MCF 10A (cell line): ENCODE measurements around the gene SLC6A7. TPM values are rescaled to one million over a fixed set of nuclear protein-coding genes. Genes with fewer than 3 reads are reported as not detected.
A peak's percentile ranks its signal among the peaks of the same experiment; 100 is the strongest.

Experiments
- BruUV-seq: library from RNA; stranded (reverse); fragments of 400-500 nt; replicated peaks from 2 replicates; lab custom pipeline; 2021; lab: Mats Ljungman, UMichigan
- CTCF ChIA-PET: fragments of 300-600 bp; sonication (Branson Sonifier 250); formaldehyde crosslinking; extraction: SDS; loops from one replicate; lab custom pipeline; 2021; ENCODE audit warnings: antibody characterized with exemption, inconsistent platforms; lab: Yijun Ruan, JAX
- POLR2A ChIA-PET: fragments of 300-600, 350-650 bp; sonication (Branson Sonifier 250); formaldehyde crosslinking; extraction: SDS; loops from one replicate; lab custom pipeline; 2020; ENCODE audit warnings: antibody characterized with exemption, inconsistent platforms; lab: Yijun Ruan, JAX
- DNase-seq: peaks from one replicate; pipeline ENCODE4 v3.0.0-alpha.2; 2018; ENCODE audit not compliant: unreplicated experiment
- H3K27ac Mint-ChIP-seq: one replicate; pipeline ENCODE4 v1.8.0; 2022; ENCODE audit warnings: mild to moderate bottlenecking, low read depth, mixed read lengths; ENCODE audit not compliant: unreplicated experiment
- H3K27me3 Mint-ChIP-seq: one replicate; pipeline ENCODE4 v1.8.0; 2022; ENCODE audit warnings: mixed read lengths; ENCODE audit not compliant: insufficient read depth, unreplicated experiment
- H3K36me3 Mint-ChIP-seq: one replicate; pipeline ENCODE4 v1.8.0; 2022; ENCODE audit warnings: mild to moderate bottlenecking, moderate library complexity, mixed read lengths; ENCODE audit not compliant: insufficient read depth, unreplicated experiment
- H3K4me1 Mint-ChIP-seq: one replicate; pipeline ENCODE4 v1.8.0; 2022; ENCODE audit warnings: mixed read lengths; ENCODE audit not compliant: insufficient read depth, unreplicated experiment
- H3K4me3 Mint-ChIP-seq: one replicate; pipeline ENCODE4 v1.8.0; 2022; ENCODE audit warnings: mild to moderate bottlenecking, moderate library complexity, mixed read lengths; ENCODE audit not compliant: unreplicated experiment
- H3K9me3 Mint-ChIP-seq: one replicate; pipeline ENCODE4 v1.8.0; 2022; ENCODE audit warnings: mixed read lengths; ENCODE audit not compliant: unreplicated experiment
- CTCF ChIP-seq: fragments of 200-600 bp; IDR thresholded peaks from one replicate; pipeline ENCODE4 v1.8.0; 2022; ENCODE audit warnings: antibody characterized with exemption, mild to moderate bottlenecking; ENCODE audit not compliant: unreplicated experiment
- intact Hi-C: fragments of 100-400 bp; cut with micrococcal nuclease; formaldehyde crosslinking; loops from 2 replicates; pipeline ENCODE4 v1.14.1; 2022
- total RNA-seq: library from RNA; stranded (reverse); gene quantifications from 2 replicates; pipeline ENCODE4 v1.2.3, GENCODE V29; 2022

SLC6A7 gene
- total RNA-seq, 1 experiment from 2014 or later: not detected

DNA sequence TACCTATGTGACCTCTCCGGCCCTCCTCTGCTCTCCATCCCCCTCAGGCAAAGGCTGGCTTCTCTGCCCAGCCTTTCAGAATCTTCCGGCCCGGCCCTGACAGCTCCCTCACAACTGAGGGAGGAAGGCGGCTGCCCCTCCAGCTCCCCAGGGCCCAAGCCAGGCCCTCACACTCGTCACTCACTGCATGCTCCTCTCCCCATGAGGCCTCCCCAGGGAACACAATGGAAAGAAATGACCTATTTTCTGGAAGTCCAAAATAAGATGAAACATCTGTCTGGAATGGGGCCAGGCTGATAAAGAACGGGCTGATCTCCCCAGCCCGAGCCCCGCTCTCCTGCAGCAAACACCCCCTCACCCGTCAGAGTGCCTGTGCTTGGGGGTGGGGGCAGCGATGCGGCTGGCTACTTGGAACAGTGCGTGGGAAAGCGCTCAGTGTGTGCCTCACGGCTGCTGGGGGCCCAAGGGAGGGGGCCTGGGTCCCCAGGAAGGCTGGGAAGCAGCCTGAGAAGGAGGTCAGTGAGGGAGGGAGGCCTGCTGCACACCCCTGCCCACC, 45.5 kb upstream of the SLC6A7 start:
- Mint-ChIP-seq H3K4me3 (no peak overlapping the region), H3K27me3 (no peaks in the 10 kb centered on the region), H3K4me1 (peaks cover 36% of the 10 kb centered on the region), H3K36me3 (no peaks in the 10 kb centered on the region), H3K27ac (peak overlapping the region; percentile 89), H3K9me3 (no peaks in the 10 kb centered on the region)
- ChIA-PET CTCF (interaction anchor here (1.1 to 4.0 kb wide), 3 partner anchors 14 to 204 kb away, joined by 4 to 26 read pairs (median 7); no protein-coding TSS in a partner anchor), POLR2A (interaction anchor here (0.7 kb wide), 1 partner anchor 56 kb away, joined by 5 read pairs; no protein-coding TSS in a partner anchor)
- DNase-seq: no peak
- TF ChIP-seq CTCF: no peak
- intact Hi-C loops: no loop called here
- no TSS peak for BruUV-seq

DNA sequence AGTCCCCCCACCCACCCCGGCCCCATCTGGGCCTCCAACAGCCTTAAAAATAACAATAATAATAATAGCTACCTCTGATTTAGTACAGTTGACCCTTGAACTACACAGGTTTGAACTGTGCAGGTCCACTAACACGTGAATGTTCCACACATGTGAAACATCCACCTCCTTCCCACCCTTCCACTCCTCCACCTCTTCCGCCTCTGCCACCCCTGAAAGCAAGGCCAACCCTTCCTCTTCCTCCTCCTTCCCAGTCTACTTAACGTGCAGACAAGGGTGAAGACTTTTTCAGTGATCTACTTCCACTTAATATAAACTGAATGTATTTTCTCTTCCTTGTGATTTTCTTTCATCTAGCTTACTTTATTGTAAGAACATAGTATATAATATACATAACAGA, 45.0 kb upstream of the SLC6A7 start:
- Mint-ChIP-seq H3K27me3 (no peaks in the 10 kb centered on the region), H3K4me3 (no peak overlapping the region), H3K27ac (peak overlapping the region; percentile 89), H3K36me3 (no peaks in the 10 kb centered on the region), H3K4me1 (peaks cover 36% of the 10 kb centered on the region), H3K9me3 (no peaks in the 10 kb centered on the region)
- intact Hi-C loops: no loop called here
- BruUV-seq: no TSS peak
- ChIA-PET CTCF (interaction anchor here (1.0 to 4.0 kb wide), 8 partner anchors 14 to 203 kb away, joined by 3 to 26 read pairs (median 4); no protein-coding TSS in a partner anchor), POLR2A (no interaction called here)
- TF ChIP-seq CTCF: no peak
- DNase-seq: no peak

DNA sequence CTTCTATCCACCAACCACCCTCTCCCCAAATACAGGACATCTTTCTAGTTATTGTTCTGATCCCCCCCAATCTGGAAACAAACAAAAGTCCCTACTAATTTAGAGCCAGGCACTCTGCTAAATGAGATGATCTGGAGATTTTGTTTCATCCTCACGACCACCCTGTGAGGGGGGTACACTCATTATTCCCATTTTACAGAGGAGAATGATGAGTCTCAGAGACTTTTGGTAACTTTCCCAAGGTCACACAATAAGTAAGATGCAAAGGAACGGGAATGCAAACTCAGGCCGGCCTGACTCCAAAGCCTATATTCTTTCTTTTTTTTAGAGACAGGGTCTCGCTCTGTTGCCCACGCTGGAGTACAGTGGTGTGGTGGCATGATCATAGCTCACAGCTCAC, 43.6 kb upstream of the SLC6A7 start:
- DNase-seq: no peak
- no TSS peak for BruUV-seq
- TF ChIP-seq CTCF: no peak
- CTCF ChIA-PET: interaction anchor here (0.9 to 4.0 kb wide), 5 partner anchors 16 to 124 kb away, joined by 3 to 26 read pairs (median 4); no protein-coding TSS in a partner anchor
- Mint-ChIP-seq H3K9me3 (no peaks in the 10 kb centered on the region), H3K36me3 (no peaks in the 10 kb centered on the region), H3K27me3 (no peaks in the 10 kb centered on the region), H3K4me1 (peaks cover 33% of the 10 kb centered on the region), H3K27ac (no peak overlapping the region), H3K4me3 (no peak overlapping the region)
- intact Hi-C loops: no loop called here
- POLR2A ChIA-PET: interaction anchor here (0.5 kb wide), 1 partner anchor 149 kb away, joined by 3 read pairs; no protein-coding TSS in a partner anchor

- POLR2A ChIA-PET: interaction anchor here (0.5 kb wide), 1 partner anchor 150 kb away, joined by 3 read pairs; no protein-coding TSS in a partner anchor
- BruUV-seq: no TSS peak
- Mint-ChIP-seq H3K4me3 (no peak overlapping the region), H3K27me3 (no peaks in the 10 kb centered on the region), H3K9me3 (no peaks in the 10 kb centered on the region), H3K27ac (no peak overlapping the region), H3K4me1 (peaks cover 26% of the 10 kb centered on the region), H3K36me3 (no peaks in the 10 kb centered on the region)
- CTCF ChIA-PET: interaction anchor here (0.9 to 4.0 kb wide), 2 partner anchors 16 to 69 kb away, joined by 3 to 26 read pairs; no protein-coding TSS in a partner anchor
- no peak for DNase-seq
- TF ChIP-seq CTCF: no peak
- intact Hi-C loops: no loop called here
Measured at GRCh38 chr5:150146862-150147601, 42.8 kb upstream of the SLC6A7 start.
